HG03442 (cell line): Measurements from ENCODE around the gene NEU2.
"Not testable (repeated sequence)": the region's sequence is repeated elsewhere in the genome, so short reads cannot be mapped to it uniquely, and the experiment has no call there.

Source experiments
- ATAC-seq: cut with Tn5 transposase; IDR thresholded peaks from one replicate; pipeline ENCODE4 v1.9.1; 2021; ENCODE audit warnings: mild to moderate bottlenecking, moderate library complexity; ENCODE audit not compliant: unreplicated experiment

Gene NEU2

DNA sequence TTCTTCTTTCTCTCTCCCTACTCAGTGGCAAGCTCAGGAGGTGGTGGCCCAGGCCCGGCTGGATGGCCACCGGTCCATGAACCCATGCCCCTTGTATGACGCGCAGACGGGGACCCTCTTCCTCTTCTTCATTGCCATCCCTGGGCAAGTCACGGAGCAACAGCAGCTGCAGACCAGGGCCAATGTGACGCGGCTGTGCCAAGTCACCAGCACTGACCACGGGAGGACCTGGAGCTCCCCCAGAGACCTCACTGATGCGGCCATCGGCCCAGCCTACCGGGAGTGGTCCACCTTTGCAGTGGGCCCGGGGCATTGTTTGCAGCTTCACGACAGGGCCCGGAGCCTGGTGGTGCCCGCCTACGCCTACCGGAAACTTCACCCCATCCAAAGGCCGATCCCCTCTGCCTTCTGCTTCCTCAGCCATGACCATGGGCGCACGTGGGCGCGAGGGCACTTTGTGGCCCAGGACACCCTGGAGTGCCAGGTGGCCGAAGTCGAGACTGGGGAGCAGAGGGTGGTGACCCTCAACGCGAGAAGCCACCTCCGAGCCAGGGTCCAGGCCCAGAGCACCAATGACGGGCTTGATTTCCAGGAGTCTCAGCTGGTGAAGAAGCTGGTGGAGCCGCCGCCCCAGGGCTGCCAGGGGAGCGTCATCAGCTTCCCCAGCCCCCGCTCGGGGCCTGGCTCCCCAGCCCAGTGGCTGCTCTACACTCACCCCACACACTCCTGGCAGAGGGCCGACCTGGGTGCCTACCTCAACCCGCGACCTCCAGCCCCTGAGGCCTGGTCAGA lies 1.8 kb downstream of the NEU2 start:
- ATAC-seq = no peak

DNA sequence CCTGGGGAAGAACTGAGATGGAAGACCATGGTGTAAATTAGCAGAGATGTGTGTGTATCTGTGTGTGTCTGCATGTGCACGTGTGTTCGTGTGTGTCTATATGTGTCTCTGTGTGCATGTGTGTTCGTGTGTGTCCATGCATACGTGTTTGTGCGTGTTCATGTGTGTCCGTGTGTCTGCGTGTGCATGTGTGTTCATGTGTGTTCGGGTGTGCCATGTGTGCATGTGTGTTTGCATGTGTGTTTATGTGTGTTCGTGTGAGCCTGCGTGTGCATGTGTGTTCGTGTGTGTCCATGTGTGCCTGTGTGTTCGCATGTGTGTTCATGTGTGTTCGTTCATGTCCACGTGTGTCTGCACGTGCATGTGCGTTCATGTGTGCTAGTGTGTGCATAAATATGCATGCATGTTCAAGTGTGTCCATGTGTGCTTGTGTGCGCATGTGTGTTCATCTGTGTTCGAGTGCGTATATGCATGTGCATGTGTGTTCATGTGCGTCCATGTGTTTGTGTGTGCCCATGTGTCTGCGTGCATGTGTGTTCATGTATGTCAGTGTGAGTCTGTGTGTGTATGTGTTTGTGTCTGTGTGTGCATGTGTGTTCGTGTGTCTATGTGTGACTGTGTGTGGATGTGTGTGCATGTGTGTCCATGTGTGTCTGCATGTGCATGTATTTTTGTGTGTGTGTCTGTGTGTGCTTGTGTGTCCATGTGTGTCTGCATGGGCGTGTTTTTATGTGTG lies 3.1 kb downstream of the NEU2 start:
- no peak for ATAC-seq

DNA sequence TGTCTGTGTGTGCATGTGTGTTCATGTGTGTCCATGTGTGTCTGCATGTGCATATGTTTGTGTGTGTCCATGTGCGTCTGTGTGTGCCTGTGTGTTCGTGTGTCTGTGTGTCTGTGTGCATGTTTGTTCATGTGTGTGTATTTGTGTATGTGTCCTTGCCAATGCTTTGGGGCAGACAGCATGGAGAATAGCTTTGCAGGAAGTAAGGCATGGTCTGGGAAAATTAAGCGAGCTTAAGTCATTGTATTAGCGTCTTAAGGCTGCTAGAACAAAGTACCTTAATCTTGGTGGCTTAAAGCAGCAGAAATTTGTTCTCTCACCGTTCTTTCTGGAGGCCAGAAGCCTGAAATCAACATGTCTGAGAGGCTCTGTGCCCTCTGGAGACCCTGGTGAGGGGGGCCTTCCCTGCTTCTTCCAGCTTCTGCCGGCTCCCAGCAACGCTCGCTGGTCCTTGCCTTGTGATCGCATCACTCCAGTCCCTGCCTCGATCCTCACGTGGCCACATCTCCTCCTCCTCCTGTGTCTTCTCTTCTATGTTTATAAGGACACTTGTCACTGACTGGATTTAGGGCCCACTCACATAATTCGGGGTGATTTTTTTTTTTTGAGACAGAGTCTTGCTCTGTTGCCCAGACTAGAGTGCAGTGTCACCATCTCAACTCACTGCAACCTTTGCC lies 3.8 kb downstream of the NEU2 start:
- ATAC-seq = no peak

DNA sequence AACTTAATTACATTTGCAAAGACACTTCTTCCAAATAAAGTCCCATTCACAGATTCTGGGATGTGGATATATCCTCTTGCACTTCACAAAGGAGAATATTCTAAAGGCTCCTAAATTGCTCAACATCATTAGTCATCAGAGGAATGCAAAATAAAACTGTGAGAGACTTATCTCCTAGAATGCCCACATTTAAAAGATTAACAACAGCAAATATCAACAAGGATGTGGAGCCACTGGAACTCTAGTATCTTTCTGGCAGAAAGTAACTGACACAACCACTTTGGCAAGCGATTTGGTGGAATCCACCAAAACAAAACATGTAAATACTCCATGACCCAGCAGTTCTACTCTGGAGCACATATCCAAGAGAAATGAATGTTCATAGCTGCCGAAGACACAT lies 4.6 kb downstream of the NEU2 start:
- no peak for ATAC-seq

GRCh38 chr2:233039212-233039845 lies 6.9 kb downstream of the NEU2 start:
- ATAC-seq = no peak

GRCh38 chr2:233039846-233040530 lies 7.5 kb downstream of the NEU2 start:
- no peak for ATAC-seq

DNA sequence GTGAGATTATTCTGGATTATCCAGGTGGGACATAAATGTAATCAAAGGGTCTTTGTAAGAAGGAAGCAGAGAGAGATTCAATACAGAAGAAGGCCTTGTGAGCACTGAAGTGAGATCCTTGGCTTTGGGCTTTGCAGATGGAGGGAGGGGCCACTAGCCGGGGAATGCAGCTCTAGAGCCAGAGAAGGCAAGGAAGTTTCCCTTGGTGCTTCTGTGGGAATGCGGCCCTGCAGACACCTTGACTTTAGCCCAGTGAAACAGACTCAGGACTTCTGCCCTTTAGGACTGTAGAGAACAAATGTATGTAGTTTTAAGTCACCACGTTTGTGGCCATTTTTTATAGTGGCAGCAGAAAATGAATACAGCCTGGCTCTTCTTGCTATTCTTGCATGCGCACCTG lies 8.1 kb downstream of the NEU2 start:
- no peak for ATAC-seq

DNA sequence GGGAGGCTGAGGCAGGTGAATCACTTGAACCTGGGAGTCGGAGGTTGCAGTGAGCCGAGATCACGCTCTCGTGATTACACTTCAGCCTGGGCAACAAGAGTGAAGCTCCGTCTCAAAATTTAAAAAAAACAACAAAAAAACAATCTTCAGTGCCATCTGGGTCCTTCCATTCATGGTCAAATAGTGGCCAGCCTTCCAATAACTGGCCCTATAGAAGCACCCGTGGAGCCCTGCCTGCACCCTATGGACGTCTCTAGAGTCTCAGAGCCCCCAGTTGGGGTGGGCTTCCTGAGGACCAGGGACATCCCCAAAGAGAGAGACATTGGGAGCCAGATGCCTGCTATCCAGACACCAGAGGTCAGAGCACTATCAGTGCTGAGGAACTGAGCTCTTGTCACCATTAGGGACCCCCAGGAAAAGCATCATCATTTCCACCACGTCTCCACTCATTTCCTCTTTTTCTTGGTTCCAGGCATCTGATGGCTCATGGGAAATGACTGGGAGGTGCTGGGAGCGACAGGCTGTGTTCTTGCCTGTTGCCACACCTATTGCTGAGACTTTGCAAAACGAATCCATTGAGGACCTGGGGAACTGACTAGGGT lies 9.4 kb downstream of the NEU2 start:
- ATAC-seq = no peak

- ATAC-seq = no peak
These were observed 10.1 kb downstream of the NEU2 start for GRCh38 chr2:233042549-233042948.

DNA sequence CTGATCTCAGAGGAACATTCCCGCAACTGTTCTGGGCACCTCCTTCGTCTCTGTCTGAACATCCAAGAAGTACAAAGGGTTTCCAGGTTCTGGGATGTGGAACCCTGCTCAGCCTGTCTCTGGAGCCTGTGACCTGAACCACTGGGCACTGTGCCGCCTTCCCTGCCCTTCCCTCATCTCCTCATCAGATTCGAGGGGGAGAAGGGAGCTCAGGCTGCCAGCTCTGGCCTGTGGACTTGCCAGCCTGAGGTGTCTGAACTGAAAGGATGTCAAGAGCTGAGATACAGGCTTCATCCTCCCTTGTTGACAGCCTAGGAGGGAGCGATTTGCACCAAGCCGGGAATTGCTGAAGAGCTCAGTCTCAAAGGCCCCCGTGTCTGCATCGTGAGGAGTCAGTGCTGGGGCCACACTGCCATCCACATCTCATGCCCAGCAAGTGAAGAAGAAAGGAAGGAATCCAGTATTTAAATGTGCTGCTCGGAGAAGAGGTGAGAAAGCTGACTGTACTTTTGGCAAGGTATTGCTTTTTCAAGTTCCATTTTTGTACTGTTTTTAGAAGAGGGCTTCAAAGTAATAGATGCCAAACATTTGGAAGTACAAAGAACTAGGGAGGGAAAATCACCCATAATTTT lies 12.6 kb downstream of the NEU2 start:
- no peak for ATAC-seq

DNA sequence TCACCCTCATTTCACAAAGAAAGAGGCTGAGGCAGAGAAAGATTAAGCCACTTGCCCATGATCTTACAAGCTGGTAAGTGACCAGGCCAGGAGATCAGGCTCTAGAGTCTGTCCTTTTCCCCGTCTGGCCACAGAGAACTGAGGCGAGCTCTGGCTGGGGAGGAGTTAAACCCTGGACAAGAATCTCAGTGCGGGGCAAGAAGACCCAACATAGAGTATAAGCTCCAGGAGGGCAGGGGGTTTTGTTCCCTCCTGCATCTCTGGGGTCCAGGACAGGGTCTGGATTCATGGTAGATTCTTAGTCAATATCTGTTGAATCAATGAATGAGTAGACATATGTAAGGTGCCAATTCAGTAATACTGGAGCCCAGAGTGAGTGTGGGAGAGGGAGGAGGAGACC lies 14.7 kb downstream of the NEU2 start:
- no peak for ATAC-seq

GRCh38 chr2:233047667-233048066 lies 15.2 kb downstream of the NEU2 start:
- no peak for ATAC-seq

GRCh38 chr2:233048569-233049193 lies 16.2 kb downstream of the NEU2 start:
- ATAC-seq = no peak

- ATAC-seq = no peak
These were observed 16.8 kb downstream of the NEU2 start for GRCh38 chr2:233049194-233049761.

DNA sequence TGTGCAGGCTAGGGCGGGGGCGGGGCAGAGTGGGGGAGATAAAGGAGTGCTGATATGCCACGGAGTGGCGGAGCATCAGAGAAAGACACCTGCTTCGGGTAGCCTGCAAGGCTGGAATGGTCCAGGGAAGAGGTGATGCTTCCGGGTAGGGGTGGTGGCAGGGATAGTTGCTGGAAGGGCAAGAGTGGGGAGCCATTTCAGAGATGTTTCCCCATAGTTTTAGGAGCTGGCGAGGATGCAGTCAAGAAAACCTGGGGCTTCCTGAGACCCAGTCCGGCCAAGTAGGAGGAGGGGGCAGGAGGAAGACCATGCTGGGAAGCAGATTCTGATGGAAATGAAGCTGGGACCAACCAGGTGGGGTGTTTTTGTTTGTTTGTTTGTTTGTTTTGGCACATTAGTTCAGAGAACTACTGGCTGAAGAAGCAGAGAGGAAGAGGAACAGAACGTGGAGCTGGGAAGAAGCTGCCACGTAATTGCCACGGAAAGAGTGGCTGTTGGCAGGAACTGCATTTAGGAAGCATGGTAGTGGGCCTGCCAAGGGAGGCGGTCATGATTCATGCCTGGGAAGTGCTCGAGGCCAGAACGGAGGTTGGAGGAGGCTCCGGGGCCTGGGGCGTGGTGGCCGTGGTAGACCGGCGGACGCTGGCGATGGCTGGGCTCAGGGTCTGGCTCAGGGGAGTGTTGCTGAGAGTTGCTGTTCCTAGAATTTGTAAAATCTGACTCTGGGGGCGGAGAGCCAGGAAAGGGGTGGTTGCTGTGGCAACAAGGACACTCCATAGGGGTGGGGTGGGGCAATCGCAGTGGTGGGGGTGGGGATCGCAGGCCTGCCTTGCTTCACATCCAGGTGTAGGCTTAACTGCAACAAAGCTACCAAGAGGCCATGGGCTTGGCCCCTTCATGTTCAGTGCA lies 19.0 kb downstream of the NEU2 start:
- ATAC-seq = no peak

DNA sequence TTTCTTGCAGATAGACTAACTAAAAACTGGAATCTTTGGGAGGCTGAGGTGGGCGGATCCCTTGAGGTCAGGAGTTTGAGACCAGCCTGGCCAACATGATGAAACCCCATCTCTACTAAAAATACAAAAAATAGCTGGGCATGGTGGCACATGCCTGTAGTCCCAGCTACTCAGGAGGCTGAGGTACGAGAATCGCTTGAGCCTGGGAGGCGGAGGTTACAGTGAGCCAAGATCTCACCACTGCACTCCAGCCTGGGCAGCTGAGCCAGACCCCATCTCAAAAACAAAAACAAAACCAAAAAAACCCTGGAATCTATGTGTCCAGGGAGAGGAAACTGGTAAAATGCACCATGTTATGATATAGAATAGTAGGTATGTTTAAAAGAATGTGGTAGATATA lies 20.0 kb downstream of the NEU2 start:
- not testable (repeated sequence) for ATAC-seq

DNA sequence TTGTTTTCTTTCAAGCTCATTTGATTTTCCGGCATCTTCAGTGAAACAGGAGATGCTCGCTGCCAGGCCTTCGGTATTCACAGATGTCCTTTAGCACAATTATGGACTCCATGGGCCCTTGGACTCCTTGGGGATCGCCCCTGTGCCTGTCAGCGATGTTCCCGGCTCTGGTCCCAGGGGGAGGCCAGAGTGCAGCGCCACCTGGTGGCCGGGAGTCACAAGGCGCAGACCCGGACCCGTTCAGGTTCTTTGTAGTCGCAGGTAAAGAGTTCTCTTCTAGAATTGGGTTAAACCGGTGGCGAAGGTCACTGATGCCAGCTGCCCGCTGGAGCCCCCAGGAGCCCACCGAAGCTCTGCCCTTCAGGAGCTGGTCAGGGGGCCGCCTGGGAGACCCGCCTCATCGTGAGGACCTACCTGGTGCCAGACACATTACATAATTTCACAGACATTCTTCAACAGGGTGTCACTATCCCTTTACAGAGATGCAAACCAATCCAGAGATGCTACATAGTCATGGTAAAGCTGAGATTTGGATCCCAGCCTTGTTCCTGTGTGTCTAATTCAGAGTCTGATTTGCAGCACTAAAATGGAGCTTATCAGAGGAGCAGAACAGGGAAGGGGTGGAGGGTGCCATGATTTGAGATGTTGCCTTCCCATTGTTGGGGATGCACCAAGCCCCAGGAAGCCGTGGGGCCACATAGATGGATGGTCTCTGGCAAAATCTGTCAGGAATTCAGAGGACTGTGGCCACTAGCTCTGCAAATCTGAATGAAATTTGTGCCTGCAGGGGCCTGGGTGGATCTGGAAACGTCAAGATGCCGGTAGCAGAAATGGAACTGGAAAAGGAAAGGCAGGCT lies 21.7 kb downstream of the NEU2 start:
- no peak for ATAC-seq
